GM13977 (cell line): ENCODE results near the gene LRRC51.

Experiments
- DNase-seq: peaks from one replicate; pipeline ENCODE4 v3.0.0; 2012; ENCODE audit warnings: low spot score
- in situ Hi-C: fragments of 300-500 bp; cut with MboI; formaldehyde crosslinking; loops from one replicate; pipeline ENCODE4 v1.12.0; 2022; ENCODE audit warnings: low sequenced_read_pairs, low pct_unique_long_range_greater_than_20kb, mixed read lengths, inconsistent platforms; ENCODE audit not compliant: unreplicated experiment
- TF ChIP-seq, protein P1 (sequence below): IDR thresholded peaks from 2 replicates; pipeline ENCODE4 v1.5.1; 2012; ENCODE audit warnings: mild to moderate bottlenecking, control low read depth; ENCODE audit not compliant: insufficient read depth; ENCODE audit errors: extremely low read depth, missing control alignments

The LRRC51 gene

DNA sequence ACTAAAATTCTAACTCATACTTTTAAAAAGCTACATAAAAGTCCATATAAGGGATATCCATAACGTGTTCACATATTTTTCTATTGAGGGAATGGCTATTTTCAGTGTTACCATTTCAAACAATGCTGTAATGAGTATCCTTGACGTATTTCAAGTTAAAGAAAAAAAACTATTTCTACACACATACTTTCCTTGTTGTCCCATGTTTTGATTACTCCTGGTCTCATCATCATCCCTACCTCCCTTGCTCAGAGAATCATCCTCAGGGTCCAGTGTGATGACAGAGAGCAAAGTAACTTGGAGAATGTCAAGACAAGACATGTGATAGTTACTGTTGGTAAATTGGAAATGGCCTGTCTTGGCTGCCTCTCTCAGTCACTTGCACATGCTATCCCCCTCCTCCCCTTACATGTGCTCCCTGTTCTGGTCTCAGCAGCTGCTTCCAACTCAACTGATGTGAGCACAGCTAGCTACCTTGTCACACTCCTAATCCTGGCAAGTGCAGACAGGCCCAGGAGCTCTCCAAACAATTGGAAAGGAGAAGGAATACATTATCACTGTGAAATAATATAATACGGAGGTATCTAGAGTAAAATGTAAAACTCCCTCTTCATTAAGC is 22.1 kb upstream of the LRRC51 start:
- TF ChIP-seq, protein P1, sequence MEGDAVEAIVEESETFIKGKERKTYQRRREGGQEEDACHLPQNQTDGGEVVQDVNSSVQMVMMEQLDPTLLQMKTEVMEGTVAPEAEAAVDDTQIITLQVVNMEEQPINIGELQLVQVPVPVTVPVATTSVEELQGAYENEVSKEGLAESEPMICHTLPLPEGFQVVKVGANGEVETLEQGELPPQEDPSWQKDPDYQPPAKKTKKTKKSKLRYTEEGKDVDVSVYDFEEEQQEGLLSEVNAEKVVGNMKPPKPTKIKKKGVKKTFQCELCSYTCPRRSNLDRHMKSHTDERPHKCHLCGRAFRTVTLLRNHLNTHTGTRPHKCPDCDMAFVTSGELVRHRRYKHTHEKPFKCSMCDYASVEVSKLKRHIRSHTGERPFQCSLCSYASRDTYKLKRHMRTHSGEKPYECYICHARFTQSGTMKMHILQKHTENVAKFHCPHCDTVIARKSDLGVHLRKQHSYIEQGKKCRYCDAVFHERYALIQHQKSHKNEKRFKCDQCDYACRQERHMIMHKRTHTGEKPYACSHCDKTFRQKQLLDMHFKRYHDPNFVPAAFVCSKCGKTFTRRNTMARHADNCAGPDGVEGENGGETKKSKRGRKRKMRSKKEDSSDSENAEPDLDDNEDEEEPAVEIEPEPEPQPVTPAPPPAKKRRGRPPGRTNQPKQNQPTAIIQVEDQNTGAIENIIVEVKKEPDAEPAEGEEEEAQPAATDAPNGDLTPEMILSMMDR = no peak
- in situ Hi-C loops = no loop called here

DNA sequence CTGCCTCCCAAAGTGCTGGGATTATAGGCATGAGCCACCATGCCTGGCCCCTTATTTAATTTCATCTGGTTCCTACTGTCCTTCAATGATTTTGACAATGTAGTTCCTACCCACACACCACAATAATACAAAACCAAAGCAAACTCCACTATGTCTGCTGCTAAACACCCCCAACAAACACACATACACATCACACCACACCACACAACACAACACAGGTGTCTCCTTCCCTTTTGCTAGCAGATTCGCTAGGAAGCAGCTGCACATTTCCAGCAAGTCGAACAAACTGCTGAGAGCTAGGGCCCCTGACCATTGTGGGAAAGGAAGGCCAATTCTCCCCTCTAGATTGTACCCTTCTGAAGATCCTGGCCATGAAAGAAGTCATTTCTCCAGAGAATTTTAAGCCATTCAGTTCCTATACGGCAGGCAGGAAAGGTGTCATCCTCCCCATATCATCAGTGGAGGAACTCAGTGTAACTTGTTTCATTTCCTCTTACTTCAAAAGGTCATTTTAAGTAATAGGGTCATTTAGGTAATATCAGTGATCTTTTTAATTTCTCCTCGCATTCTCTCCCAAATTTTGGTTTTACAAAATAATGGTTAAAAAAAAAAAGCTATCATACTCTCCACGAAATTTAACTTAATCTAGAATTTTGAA is 18.8 kb upstream of the LRRC51 start:
- in situ Hi-C loops = no loop called here
- TF ChIP-seq, protein P1 = no peak
- DNase-seq = no peak

More for the DNA sequence above, 22.1 kb upstream of the LRRC51 start:
- no peak for DNase-seq

DNA sequence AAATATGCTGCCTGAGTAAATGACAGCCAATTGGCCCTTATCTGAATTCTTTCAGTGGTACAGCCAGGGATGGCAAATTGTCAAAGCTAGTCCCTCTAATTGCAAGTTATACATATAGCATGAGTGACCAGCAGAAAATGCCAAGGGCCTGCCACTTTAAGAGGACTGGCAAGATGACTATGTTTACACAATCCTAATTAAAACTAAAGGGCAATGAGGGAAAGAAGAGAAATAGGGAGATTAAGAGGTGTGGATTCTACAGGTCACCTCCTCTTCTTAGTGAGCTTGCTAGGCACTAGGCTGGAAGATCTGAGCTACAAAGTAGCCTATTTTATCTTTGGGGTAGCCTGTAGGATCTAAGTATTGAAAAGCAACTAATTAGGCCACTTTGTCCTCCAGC is 13.8 kb upstream of the LRRC51 start:
- TF ChIP-seq, protein P1 = no peak
- in situ Hi-C loops = no loop called here
- no peak for DNase-seq

DNA sequence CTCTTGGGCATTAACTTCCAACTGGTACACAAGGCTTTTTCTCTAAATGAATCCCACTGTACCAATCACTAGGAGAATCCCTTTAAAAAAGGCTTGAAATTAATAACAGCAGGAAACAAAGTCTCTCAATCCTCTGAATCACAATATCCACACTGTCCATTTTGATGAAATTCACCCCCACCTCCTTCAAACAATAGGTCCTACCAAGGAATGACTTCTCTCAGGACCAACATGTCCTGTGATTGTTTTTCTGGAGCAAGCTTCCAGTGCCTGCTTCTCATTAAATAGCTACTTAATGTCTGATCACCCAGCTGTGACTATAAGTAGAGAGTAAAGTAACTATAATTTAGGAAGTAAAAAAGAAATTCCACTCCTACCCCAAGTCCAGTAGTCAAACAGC is 13.4 kb upstream of the LRRC51 start:
- TF ChIP-seq, protein P1 = no peak
- in situ Hi-C loops = no loop called here
- no peak for DNase-seq

DNA sequence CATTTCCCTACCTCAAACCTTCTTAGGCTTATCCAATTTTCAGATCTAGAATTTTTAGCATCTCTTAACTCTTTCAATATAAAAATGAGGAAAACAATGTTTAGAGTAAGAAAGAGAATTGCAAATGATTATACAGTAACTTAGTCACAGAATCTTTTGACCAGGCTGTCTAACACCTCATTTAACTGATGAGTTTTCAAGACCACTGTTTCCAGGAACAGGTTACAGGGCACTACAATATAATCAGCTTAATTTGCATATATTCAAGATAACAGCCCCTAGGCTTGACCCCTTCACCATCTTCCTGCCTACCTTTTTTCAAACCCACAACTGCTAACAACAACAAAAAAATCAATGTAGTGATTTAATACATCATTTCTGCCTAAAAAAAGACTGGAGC is 13.0 kb upstream of the LRRC51 start:
- DNase-seq = no peak
- in situ Hi-C loops = no loop called here
- TF ChIP-seq, protein P1 = no peak

DNA sequence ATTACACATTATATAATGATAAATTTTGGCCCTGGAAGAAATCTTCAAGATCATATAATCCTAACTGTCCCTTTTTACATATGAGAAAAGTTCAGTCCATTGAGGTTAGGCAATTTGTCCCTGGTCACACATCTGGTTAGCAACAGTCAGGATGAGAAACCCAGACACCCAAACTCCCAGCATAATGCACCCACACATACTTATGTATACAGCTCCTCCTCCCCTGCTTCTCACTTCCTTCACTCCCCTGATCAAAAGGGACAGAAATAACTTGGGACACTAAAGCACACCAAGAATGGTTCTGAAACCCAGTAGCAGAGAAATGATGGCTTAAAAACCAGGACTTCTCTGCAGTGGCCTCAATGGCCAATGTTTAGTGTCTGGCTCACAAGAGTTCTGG is 11.4 kb upstream of the LRRC51 start:
- in situ Hi-C loops = no loop called here

More for the DNA sequence above, 11.4 kb upstream of the LRRC51 start:
- no peak for DNase-seq
- TF ChIP-seq, protein P1 = no peak
